SK-N-MC (cell line): Measurements from ENCODE around the gene FARSA.
"Not testable (repeated sequence)": the region's sequence is repeated elsewhere in the genome, so short reads cannot be mapped to it uniquely, and the experiment has no call there.

Source experiments
- EZH2 ChIP-seq: fragments of 200-600 bp; sonication (generic); IDR thresholded peaks from one replicate; pipeline ENCODE4 v1.6.1; 2017; ENCODE audit warnings: antibody characterized with exemption
- FOXP2 ChIP-seq: optimal IDR thresholded peaks from 2 replicates; pipeline ENCODE3; 2011; ENCODE audit warnings: mild to moderate bottlenecking, moderate library complexity; ENCODE audit not compliant: insufficient read depth; ENCODE audit errors: extremely low read length, control extremely low read depth
- POLR2AphosphoS5 ChIP-seq: IDR thresholded peaks from 2 replicates; pipeline ENCODE4 v1.6.1; 2012; ENCODE audit warnings: mild to moderate bottlenecking, low read depth, low read length, borderline replicate concordance

- not testable (repeated sequence) for TF ChIP-seq EZH2, POLR2AphosphoS5, FOXP2
Observed at GRCh38 chr19:12976109-12976508, 42.6 kb upstream of the FARSA start.
